Mesendoderm (in vitro differentiated cells): ENCODE results near the gene GABRR2.

Source experiments
- DNase-seq: peaks from one replicate; pipeline ENCODE4 v3.0.0; 2013
- H2AK5ac ChIP-seq: 2 replicates; pipeline ENCODE4 v1.6.1; 2013; ENCODE audit warnings: low read length, inconsistent platforms
- H2BK120ac ChIP-seq: 2 replicates; pipeline ENCODE4 v1.6.1; 2013; ENCODE audit warnings: low read depth, mild to moderate bottlenecking, low read length, moderate library complexity, mixed read lengths
- H2BK15ac ChIP-seq: replicated peaks from 2 replicates; pipeline ENCODE4 v1.6.1; 2013; ENCODE audit warnings: low read depth, mild to moderate bottlenecking, moderate library complexity
- H2BK5ac ChIP-seq: 2 replicates; pipeline ENCODE4 v1.6.1; 2013; ENCODE audit warnings: low read length, inconsistent platforms
- H3K18ac ChIP-seq: 2 replicates; pipeline ENCODE4 v1.6.1; 2013; ENCODE audit warnings: mild to moderate bottlenecking, low read length, mixed read lengths
- H3K23ac ChIP-seq: one replicate; pipeline ENCODE4 v1.6.1; 2013; ENCODE audit warnings: low read length
- H3K27ac ChIP-seq: 2 replicates; pipeline ENCODE4 v1.5.1; 2013; ENCODE audit warnings: low read depth, mild to moderate bottlenecking, inconsistent platforms, low read length, moderate library complexity
- H3K27me3 ChIP-seq: 2 replicates; pipeline ENCODE4 v1.6.1; 2013; ENCODE audit warnings: low read length, control low read depth, mild to moderate bottlenecking, inconsistent platforms; ENCODE audit not compliant: insufficient read depth, poor library complexity
- H3K36me3 ChIP-seq: 2 replicates; pipeline ENCODE4 v1.6.1; 2013; ENCODE audit warnings: low read length, inconsistent platforms; ENCODE audit not compliant: control insufficient read depth, insufficient read depth
- H3K4ac ChIP-seq: one replicate; pipeline ENCODE4 v1.6.1; 2013; ENCODE audit warnings: low read depth, mild to moderate bottlenecking, low read length, moderate library complexity
- H3K4me1 ChIP-seq: 2 replicates; pipeline ENCODE4 v1.6.1; 2013; ENCODE audit warnings: low read depth, low read length, inconsistent platforms; ENCODE audit not compliant: control insufficient read depth
- H3K4me2 ChIP-seq: 2 replicates; pipeline ENCODE4 v1.6.1; 2013; ENCODE audit warnings: low read length
- H3K4me3 ChIP-seq: 2 replicates; pipeline ENCODE4 v1.5.1; 2013; ENCODE audit warnings: mild to moderate bottlenecking, low read length
- H3K56ac ChIP-seq: one replicate; pipeline ENCODE4 v1.6.1; 2013; ENCODE audit warnings: low read length
- H3K79me1 ChIP-seq: 2 replicates; pipeline ENCODE4 v1.6.1; 2013; ENCODE audit warnings: low read length, inconsistent platforms
- H3K79me2 ChIP-seq: 2 replicates; pipeline ENCODE4 v1.6.1; 2013; ENCODE audit warnings: mild to moderate bottlenecking, low read length; ENCODE audit not compliant: control insufficient read depth, insufficient read depth
- H3K9ac ChIP-seq: 2 replicates; pipeline ENCODE4 v1.6.1; 2013; ENCODE audit warnings: low read length, inconsistent platforms
- H4K5ac ChIP-seq: one replicate; pipeline ENCODE4 v1.6.1; 2013; ENCODE audit warnings: low read length
- H4K8ac ChIP-seq: one replicate; pipeline ENCODE4 v1.6.1; 2013; ENCODE audit warnings: low read depth, mild to moderate bottlenecking, control low read depth, low read length, moderate library complexity
- WGBS: extraction: QIAGEN DNeasy Blood & Tissue Kit; methylation state at CpG from one replicate; pipeline ENCODE4 v1.1.7; 2013; ENCODE audit warnings: low lambda C conversion rate, missing lambda C conversion rate; ENCODE audit not compliant: insufficient coverage; ENCODE audit errors: extremely low coverage; 5-methylcytosine and 5-hydroxymethylcytosine counted together

The GABRR2 gene

GRCh38 chr6:89254569-89254968 is 60.5 kb downstream of the GABRR2 start:
- H3K23ac ChIP-seq = no peak overlapping the region
- H2AK5ac ChIP-seq = no peak overlapping the region
- H3K4ac ChIP-seq = no peak overlapping the region
- no peak overlapping the region for H3K18ac ChIP-seq
- H3K36me3 ChIP-seq = no peaks in the 10 kb centered on the region
- no peak overlapping the region for H2BK120ac ChIP-seq
- H3K4me2 ChIP-seq = no peak overlapping the region
- no peak for DNase-seq
- H2BK5ac ChIP-seq = no peak overlapping the region
- no peak overlapping the region for H4K5ac ChIP-seq
- no peak overlapping the region for H3K56ac ChIP-seq
- H4K8ac ChIP-seq = no peak overlapping the region
- no peaks in the 10 kb centered on the region for H3K79me2 ChIP-seq
- no peak overlapping the region for H3K4me3 ChIP-seq
- no peak overlapping the region for H3K9ac ChIP-seq
- H3K79me1 ChIP-seq = no peaks in the 10 kb centered on the region
- H3K27ac ChIP-seq = no peak overlapping the region
- no peaks in the 10 kb centered on the region for H3K27me3 ChIP-seq
- H3K4me1 ChIP-seq = no peaks in the 10 kb centered on the region
- no peak overlapping the region for H2BK15ac ChIP-seq

- no peak overlapping the region for H3K56ac ChIP-seq
These were observed 62.2 kb downstream of the GABRR2 start for GRCh38 chr6:89252907-89253306.

GRCh38 chr6:89251976-89252375 is 63.1 kb downstream of the GABRR2 start:
- Histone ChIP-seq H3K4ac (no peak overlapping the region), H3K79me2 (no peaks in the 10 kb centered on the region), H2BK15ac (no peak overlapping the region), H3K4me3 (no peak overlapping the region), H4K5ac (no peak overlapping the region), H3K36me3 (no peaks in the 10 kb centered on the region), H3K9ac (no peak overlapping the region), H3K4me2 (no peak overlapping the region), H3K18ac (no peak overlapping the region), H2BK5ac (no peak overlapping the region), H2BK120ac (no peak overlapping the region), H4K8ac (no peak overlapping the region), H3K23ac (no peak overlapping the region), H3K27ac (no peak overlapping the region), H3K56ac (no peak overlapping the region), H2AK5ac (no peak overlapping the region), H3K27me3 (no peaks in the 10 kb centered on the region), H3K79me1 (no peaks in the 10 kb centered on the region), H3K4me1 (no peaks in the 10 kb centered on the region)
- no CpG with 5 or more reads among the region's 10 CpGs for WGBS
- no peak for DNase-seq

More at GRCh38 chr6:89252907-89253306, 62.2 kb downstream of the GABRR2 start:
- no peak overlapping the region for H2BK5ac ChIP-seq
- no peak overlapping the region for H2AK5ac ChIP-seq
- no peak overlapping the region for H3K4ac ChIP-seq
- H3K27ac ChIP-seq = no peak overlapping the region
- no peak for DNase-seq
- H3K27me3 ChIP-seq = no peaks in the 10 kb centered on the region
- H2BK15ac ChIP-seq = no peak overlapping the region
- H3K79me2 ChIP-seq = no peaks in the 10 kb centered on the region
- H3K4me1 ChIP-seq = no peaks in the 10 kb centered on the region
- H3K4me2 ChIP-seq = no peak overlapping the region
- WGBS = no CpG with 5 or more reads among the region's 2 CpGs
- no peaks in the 10 kb centered on the region for H3K79me1 ChIP-seq
- no peak overlapping the region for H3K9ac ChIP-seq
- H4K8ac ChIP-seq = no peak overlapping the region
- no peak overlapping the region for H3K18ac ChIP-seq
- H3K36me3 ChIP-seq = no peaks in the 10 kb centered on the region
- H2BK120ac ChIP-seq = no peak overlapping the region
- H3K23ac ChIP-seq = no peak overlapping the region
- no peak overlapping the region for H4K5ac ChIP-seq
- no peak overlapping the region for H3K4me3 ChIP-seq

- no peak overlapping the region for H3K27ac ChIP-seq
- H3K23ac ChIP-seq = no peak overlapping the region
- H2AK5ac ChIP-seq = no peak overlapping the region
- H2BK120ac ChIP-seq = no peak overlapping the region
- no peak overlapping the region for H4K8ac ChIP-seq
- H3K4me2 ChIP-seq = no peak overlapping the region
- no peak overlapping the region for H2BK15ac ChIP-seq
- H3K4me1 ChIP-seq = no peaks in the 10 kb centered on the region
- no peak overlapping the region for H3K4ac ChIP-seq
- DNase-seq = no peak
- no peak overlapping the region for H2BK5ac ChIP-seq
- H3K18ac ChIP-seq = no peak overlapping the region
- H3K79me2 ChIP-seq = no peaks in the 10 kb centered on the region
- no peak overlapping the region for H3K9ac ChIP-seq
- WGBS = no CpG with 5 or more reads among the region's 2 CpGs
- H3K79me1 ChIP-seq = no peaks in the 10 kb centered on the region
- H3K36me3 ChIP-seq = no peaks in the 10 kb centered on the region
- H4K5ac ChIP-seq = no peak overlapping the region
- no peaks in the 10 kb centered on the region for H3K27me3 ChIP-seq
- no peak overlapping the region for H3K56ac ChIP-seq
- no peak overlapping the region for H3K4me3 ChIP-seq
These were observed 63.9 kb downstream of the GABRR2 start for GRCh38 chr6:89251170-89251569.

GRCh38 chr6:89250239-89250638 is 64.9 kb downstream of the GABRR2 start:
- Histone ChIP-seq H2BK15ac (no peak overlapping the region), H4K5ac (no peak overlapping the region), H3K27ac (no peak overlapping the region), H2BK5ac (no peak overlapping the region), H2AK5ac (no peak overlapping the region), H3K36me3 (no peaks in the 10 kb centered on the region), H3K18ac (no peak overlapping the region), H3K4me2 (no peak overlapping the region), H3K79me1 (no peaks in the 10 kb centered on the region), H3K4ac (no peak overlapping the region), H3K56ac (no peak overlapping the region), H3K9ac (no peak overlapping the region), H3K4me3 (no peak overlapping the region), H2BK120ac (no peak overlapping the region), H3K4me1 (no peaks in the 10 kb centered on the region), H4K8ac (no peak overlapping the region), H3K79me2 (no peaks in the 10 kb centered on the region), H3K23ac (no peak overlapping the region), H3K27me3 (no peaks in the 10 kb centered on the region)
- no CpG with 5 or more reads among the region's 7 CpGs for WGBS
- DNase-seq = no peak

- no peaks in the 10 kb centered on the region for H3K79me2 ChIP-seq
- H2BK15ac ChIP-seq = no peak overlapping the region
- no peak overlapping the region for H3K4ac ChIP-seq
- no peak overlapping the region for H2BK5ac ChIP-seq
- H3K18ac ChIP-seq = no peak overlapping the region
- no peak overlapping the region for H2BK120ac ChIP-seq
- H3K27ac ChIP-seq = no peak overlapping the region
- no peak for DNase-seq
- no peak overlapping the region for H3K4me3 ChIP-seq
- H3K36me3 ChIP-seq = no peaks in the 10 kb centered on the region
- H3K27me3 ChIP-seq = no peaks in the 10 kb centered on the region
- no peak overlapping the region for H4K5ac ChIP-seq
- H3K79me1 ChIP-seq = no peaks in the 10 kb centered on the region
- no peak overlapping the region for H3K56ac ChIP-seq
- H2AK5ac ChIP-seq = no peak overlapping the region
- H3K4me1 ChIP-seq = no peaks in the 10 kb centered on the region
- no CpG with 5 or more reads among the region's 5 CpGs for WGBS
- H3K4me2 ChIP-seq = no peak overlapping the region
- H3K23ac ChIP-seq = no peak overlapping the region
- H3K9ac ChIP-seq = no peak overlapping the region
- H4K8ac ChIP-seq = no peak overlapping the region
These were observed 70.7 kb downstream of the GABRR2 start for GRCh38 chr6:89244241-89244985.
